HK-2 (cell line): Measurements from ENCODE around the gene EPB41L4A.
"Not testable (repeated sequence)": the region's sequence is repeated elsewhere in the genome, so short reads cannot be mapped to it uniquely, and the experiment has no call there.

ENCODE experiments used
- DNase-seq: peaks from one replicate; pipeline ENCODE4 v3.0.0-alpha.2; 2018; ENCODE audit not compliant: unreplicated experiment

Gene EPB41L4A

DNA sequence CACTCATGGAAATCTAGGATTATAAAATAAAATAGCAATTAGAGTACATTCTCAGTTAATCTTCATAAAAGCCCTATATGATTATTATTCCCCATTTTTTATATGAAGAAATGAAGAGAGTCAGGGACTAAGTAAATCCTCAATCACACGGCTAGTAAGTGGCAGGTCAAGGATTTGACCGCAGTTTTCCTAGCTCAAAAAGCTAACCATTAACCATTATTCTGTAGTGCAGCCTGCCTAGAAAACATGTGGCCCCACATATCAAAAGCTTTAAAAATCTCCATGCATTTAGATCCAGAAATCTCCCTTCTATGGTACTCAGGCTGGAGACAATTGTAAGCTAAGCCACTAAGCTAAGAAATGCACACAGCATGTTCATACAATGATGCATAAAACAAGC, 21.4 kb downstream of the EPB41L4A start:
- DNase-seq, result no peak

DNA sequence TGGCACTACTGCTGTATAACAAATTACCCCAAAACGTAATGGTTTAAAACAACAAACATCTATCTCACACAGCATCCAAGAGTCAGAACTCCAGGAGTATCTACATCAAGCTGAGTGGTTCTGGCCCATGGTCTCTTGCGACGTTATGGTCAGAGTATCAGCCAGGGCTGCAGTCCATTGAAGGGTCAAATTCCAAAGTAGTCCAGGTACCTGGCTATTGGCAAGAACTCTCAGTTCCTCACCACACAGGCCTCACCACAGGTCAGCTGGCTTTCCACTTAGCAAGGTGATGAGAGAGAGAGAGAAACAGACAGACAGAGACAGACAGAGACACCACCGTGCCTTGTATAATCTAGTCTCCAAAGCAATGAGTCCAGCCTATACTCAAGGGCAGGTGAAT, 22.6 kb downstream of the EPB41L4A start:
- no peak for DNase-seq

DNA sequence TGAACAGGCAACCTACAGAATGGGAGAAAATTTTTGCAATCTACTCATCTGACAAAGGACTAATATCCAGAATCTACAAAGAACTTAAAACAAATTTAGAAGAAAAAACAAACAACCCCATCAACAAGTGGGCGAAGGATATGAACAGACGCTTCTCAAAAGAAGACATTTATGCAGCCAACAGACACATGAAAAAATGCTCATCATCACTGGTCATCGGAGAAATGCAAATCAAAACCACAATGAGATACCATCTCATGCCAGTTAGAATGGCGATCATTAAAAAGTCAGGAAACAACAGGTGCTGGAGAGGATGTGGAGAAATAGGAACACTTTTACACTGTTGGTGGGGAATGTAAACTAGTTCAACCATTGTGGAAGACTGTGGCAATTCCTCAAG, 23.8 kb downstream of the EPB41L4A start:
- not testable (repeated sequence) for DNase-seq

DNA sequence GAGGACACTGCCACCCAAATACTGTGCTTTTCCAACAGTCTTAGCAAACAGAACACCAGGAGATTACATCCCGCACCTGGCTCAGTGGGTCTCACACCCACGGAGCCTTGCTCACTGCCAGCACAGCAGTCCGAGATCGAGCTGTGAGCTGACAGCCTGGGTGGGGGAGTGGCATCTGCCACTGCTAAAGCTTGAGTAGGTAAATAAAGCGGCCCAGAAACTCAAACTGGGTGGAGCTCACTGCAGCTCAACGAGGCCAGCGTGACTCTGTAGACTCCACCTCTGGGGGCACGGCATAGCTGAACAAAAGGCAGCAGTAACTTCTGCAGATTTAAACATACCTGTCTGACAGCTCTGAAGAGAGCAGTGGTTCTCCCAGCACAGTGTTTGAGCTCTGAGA, 28.8 kb downstream of the EPB41L4A start:
- no peak for DNase-seq

DNA sequence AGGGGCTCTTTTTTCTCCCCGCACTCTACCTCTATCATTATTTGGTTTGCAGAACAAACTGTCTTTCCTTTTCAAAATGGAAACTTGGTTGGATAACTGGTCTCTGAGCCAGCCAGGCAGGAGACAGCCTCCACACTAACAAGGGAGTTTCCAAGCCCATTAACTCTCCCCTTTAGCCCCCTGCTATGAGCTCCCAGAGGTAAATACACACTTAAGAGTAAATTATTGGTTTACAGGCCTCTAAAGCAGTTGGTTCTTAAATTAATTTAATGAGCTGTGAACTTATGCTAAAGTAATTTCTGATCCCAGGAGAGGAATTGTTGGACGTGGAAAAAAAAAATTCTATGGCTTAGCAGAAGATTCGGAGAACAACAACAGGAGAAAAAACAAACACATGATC, 30.3 kb downstream of the EPB41L4A start:
- DNase-seq, result no peak

DNA sequence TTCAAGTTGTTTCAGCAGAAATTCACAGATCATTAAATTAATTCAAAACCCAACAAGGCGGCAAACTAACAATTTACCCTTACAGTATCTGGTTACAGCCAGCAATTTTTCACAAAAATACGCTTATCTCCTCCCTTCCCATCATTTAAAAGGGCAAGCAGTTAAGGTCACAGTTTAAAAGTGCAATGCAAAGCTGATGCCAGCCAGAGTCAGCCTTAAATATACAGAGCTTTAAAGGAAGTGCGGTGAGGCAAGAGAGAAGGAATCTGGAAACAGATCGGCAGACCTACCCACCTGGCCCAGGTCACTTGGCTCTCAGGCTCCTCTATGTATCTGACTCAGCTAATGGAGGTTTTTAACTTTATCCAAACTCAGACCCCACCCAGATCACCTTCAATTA, 31.0 kb downstream of the EPB41L4A start:
- DNase-seq, result no peak

DNA sequence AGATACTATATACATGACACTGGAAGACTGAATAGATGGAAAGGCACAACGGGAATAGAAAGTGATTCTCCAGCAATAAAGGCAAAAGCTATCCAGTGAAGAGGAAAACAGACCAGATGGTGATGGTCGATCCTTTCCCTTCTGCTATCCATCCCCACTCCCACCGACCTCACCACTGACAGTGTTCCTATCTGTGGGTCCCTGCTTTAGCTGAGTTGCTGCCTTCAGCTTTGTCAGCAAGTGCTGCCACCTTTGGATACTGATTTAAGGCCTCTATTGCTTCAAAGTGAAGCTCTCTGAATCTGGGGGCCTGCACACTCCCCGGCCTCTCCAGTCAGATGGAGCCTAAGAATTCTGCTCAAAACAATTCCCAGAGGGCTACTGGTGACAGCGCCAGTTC, 32.3 kb downstream of the EPB41L4A start:
- DNase-seq, result no peak

DNA sequence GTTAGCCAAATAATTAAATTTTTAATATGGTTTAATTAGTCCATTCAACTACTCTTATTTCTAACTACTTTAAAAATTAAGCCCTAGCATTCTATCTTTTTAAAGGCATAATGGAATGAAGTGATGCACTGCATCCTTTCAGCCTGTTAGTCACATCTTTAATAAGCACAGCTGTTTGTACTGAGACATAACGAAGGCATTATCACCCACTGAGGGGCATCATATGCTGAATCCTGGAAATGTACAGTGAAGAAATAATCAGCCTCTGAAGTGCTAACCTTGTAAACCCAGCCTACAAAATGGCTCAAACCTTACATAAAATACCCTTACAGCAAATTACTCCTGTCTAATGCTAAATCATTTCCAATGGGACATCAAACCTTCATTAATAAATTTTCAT, 33.1 kb downstream of the EPB41L4A start:
- no peak for DNase-seq

DNA sequence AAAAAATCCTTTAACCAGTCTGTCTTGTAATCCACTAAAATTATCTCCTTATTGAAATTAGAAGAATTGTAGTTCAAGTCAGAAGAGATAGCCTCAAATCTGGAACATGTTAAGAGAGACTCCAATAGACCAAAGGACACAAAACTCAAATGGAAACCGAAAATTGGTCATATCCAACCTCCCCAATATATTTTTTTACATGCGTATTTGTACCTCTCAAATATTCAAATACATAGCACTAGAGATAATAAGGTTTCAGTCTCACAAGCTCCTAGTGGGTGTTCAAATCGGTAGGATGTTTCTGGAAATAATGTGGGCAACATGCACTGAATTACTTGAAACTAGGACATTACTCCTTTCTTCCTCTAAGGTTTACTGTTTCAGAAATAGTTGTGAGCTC, 33.5 kb downstream of the EPB41L4A start:
- no peak for DNase-seq

DNA sequence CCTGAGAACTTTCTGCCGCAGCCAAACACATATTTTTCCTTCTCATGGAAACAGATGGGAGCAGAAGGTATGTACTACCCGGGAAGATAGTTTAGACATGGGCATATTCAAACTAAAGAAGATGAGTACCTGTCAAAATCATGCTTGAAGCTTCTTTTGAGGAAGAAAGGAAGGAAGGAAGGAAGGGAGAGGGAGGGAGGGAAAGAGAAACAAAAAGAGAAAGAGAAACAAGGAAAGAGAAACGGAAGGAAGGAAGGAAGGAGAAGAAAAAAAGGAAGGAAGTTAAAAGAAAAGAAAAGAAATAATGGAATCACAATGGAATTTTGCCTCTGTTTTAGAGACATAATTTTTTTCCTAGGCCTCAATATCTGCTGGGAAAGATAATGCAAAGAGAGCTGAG, 34.6 kb downstream of the EPB41L4A start:
- DNase-seq, result no peak

DNA sequence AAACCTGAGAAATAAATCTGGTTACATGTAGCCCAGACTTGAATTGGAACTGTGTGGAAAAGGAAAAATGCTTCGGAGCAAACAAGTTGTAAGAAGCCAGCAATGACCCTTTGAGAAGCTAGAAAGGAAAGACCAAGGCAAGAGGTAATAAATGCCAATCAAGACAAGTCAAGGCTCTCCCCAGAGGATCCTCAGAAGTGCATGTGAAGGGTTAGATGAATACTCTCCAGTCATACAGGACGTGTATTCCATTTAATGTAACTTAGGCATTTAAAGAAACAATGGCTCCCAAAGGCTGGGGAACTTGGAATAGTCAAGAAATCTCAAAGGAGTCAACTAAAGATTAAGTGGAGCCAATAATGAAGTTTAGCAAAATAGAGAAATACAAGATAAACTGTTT, 36.2 kb downstream of the EPB41L4A start:
- DNase-seq, result no peak

DNA sequence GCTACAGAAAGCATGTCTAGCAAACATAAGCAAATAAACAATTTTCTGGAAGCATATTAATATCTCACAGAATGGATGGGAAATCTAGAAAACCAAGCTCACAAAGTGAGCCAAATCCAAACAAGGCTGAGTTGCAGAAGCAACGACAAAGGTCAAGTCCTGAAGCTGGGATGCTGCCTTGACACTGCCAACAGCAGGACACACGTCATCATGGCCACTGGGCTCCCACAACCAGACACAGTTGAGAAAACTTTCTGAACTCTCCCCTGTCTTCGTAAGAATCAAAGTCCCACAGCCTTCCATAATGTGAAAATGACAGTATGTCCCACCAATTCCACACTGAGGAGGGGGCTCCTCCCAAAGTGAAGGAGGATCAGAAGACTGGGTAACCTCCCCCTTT, 37.6 kb downstream of the EPB41L4A start:
- no peak for DNase-seq

DNA sequence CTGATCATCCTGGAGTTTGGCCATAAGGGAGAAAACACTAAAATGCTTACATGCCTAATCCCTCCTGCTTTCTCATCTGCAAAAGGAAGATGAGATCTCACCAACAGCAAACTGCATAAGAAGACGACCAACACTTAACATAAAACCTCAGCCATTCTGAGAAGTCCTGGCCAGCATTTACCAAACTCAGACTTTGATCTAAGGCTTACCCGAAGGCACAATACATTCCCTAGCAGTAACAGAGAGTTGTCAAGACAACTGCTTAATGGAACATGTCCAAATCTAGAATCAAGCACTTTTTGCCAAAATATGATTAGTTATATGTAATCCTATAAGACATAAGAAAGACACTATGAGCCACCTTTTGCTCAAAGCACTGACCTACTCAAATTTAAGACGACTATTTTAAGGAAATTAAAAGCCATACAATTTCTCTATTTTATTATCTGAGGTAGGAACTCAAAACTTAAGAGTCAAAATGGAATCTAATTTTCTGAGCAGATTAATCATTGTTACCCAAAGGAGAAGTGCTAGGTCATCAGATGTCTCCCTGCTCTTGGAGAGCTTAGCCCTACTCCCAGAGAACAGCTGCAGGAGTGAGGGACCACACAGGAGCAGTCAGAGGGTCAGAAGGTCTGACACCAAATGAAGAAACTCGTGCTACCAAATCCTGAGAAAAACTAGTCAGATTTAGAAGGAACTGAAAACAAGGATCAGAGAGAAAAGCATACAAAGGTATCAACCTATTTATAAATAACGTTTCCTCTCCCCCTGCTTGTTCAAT, 39.3 kb downstream of the EPB41L4A start:
- no peak for DNase-seq

DNA sequence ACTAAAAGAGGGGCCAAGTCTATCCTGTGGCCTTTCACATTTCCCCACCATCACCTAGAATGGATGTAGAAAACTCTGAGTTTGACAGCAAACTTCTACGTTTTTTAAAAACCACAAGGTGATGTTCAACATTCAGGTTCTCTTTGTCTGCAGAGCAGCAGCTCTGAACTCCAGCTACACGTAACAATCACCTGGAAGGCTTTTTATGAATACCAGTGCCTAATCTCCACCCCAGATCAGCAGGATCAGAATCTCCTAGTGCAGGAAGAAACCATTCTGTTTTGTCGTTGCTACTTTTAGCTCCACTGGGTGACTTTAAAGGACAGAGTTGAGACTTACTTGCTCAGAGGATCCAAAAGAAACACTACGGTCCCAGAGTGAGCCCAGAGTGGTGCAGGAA, 44.3 kb downstream of the EPB41L4A start:
- DNase-seq, result no peak

DNA sequence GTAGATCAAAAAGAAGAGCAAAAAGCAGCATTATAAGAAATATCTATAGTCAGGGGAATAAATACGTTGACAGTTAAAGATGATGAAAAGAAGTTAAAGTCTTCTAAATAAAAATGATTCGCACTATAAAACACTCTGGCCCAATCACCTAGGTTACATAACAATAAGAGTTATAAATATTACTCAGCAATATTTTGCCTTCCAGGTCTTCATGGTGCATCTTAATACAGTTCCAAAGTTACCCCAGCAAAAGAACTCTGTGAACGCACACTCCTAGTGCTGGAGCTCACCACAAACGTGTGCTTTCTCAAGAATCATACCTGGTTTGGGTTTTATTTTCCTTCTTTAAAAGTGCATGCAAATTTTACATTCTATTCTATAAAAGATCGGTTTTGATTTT, 44.7 kb downstream of the EPB41L4A start:
- no peak for DNase-seq

DNA sequence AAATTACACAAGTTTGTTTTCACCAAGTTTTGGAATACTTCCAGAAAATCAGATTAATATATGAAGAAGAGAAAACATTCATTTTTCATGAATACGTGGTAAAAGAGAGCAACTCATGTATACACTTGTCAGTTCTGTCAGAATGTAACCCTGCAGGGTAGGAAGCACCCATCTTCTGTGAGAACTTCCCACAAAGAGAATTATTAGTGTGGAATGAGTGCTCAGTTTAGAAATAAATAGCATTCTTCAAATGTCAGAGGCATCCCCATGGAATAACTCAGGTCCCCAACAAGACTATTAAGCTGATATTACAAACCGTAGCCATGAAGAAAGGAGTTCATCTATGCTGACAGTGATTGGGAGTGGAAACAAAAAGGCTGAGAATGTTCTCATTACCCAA, 45.2 kb downstream of the EPB41L4A start:
- DNase-seq, result no peak

DNA sequence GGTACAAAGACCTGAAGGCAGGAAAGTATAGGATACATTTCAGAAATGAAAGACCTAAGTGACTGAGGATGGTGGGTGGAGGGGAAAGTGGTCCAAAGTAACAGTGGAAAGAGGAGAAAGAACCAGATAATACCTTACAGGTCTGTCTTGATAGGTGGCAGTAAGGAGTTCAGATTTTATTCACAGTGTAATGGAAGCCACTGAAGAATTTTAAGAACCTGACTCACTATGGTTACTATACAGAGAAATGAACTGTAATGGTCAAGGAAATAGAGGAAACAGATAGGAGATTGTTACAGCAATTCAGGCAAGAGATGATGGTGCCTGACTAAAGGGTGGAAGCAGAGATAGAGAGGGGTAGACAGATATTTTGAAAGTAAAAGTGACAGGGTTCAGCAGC, 46.5 kb downstream of the EPB41L4A start:
- no peak for DNase-seq

DNA sequence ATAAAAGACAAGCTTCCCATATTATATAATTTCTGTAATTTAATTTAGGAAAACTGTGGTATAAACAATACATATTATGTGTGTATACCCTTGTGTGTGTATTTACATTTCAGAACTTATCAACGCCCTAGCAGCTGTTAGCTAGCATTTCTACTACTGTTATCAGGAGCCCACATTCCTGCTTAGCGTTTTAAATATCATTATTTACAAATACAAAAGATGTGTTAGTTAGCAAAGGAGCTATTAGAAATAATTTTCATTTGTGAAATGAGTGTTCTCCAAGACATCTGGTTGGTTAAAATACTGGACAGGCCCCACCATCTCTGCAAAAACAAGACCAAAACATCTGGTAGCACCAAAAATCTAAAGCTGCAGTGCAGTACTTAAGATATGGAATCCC, 48.0 kb downstream of the EPB41L4A start:
- DNase-seq, result no peak

DNA sequence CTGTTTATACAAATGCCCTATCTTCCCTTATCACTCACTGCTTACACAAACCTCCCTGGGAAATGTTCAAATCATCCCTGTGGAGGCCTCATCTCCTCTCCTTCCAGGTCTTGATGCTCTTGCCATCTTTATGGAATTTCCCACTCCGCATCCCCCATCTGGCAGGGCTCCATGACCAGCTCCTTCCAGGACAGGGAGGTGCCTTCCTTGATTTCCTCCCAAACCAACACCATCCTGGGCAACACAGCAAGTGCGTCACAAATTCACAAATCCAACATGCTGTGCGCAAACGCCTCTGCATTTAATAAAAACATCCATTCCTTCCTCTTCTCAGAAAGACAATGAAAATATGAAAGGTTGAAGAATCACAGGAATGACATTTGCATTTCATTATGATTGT, 51.7 kb downstream of the EPB41L4A start:
- no peak for DNase-seq

DNA sequence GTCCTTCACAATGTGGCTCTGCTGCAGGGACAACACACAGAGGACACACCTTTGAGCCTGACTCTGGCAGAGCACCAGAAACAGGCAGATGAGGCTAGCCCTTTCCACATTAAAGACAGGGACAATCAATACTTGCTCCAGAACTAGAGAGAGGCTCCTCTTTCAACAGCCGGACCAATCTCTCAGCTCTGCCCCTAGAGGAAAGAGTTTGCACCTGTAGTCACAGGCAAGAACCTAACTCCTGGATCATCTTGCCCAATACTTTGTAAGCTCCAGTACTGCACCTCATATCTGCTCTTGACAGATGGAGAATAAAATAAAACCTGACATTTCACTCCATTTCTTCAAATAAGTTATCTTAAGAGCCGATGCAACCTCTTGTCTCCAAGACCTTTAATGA, 52.1 kb downstream of the EPB41L4A start:
- DNase-seq, result no peak

DNA sequence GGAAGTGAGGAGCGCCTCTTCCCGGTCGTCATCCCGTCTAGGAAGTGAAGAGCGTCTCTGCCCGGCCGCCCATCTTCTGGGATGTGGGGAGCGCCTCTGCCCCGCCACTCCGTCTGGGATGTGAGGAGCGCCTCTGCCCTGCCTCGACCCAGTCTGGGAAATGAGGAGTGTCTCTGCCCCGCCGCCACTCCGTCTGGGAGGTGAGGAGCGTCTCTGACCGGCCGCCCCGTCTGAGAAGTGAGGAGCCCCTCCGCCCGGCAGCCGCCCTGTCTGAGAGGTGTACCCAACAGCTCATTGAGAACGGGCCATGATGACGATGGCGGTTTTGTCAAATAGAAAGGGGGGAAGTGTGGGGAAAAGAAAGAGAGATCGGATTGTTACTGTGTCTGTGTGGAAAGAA, 58.3 kb downstream of the EPB41L4A start:
- DNase-seq, result not testable (repeated sequence)

DNA sequence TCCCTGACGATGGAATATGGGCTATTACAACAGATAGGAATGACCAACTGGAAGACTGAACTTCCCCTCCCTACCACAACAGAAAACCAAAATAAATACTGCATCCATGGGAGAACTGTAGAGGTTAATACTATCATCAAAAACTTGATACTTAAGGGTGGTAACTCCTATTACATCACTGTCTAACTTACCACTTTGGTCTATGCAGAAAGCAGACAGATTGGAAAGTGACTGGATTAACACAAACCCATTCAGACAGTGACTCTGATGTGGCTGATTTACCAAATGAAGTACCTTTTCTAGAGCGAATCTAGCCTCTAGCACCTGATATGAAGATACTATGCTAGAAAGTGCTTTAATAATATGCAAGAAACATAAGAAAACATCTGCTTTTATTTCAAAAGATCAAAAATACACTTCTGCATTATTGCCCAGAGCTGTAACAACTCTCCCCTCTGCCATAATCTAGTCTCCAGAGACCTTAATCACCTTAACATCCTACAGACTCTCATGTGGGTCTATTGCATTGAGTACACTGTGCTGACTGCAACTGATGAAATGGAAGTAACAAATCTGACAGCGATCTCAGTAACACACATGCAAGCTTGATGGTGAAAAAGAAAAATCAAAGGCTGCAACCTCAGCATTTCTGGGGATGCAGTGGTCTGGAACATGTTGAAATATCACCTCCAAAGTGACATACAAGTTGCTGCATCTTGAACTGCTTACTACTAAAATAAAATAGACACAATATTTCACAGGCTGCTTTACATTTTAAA, 62.7 kb downstream of the EPB41L4A start:
- no peak for DNase-seq

DNA sequence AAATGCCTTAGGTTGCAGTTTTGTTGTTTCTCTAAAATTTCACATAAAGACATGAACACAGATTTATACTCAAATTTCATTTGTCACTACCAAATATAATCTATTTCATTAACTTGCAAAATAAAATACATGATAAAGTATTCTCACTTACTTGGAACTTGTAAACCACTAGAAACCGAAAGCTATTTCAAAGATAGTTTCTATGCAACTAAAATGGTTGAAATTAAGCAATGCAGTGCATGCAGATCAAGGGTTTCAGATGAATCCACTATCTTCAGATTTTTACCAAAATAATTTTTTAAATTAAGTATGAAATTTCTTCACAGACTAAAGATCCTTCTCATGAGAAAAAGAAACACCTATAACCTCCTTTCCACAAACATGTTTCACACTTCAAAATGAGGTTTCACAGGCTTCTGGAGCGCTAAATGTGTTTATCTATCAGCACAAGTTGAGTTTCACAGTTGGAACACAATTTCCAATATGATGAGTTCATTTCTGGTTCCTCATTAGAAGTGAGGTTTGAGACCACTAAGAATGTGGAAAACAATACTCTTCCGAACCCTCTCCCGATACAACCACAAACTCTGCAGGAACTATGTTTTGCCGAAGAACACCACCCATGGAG, 63.9 kb downstream of the EPB41L4A start:
- DNase-seq, result no peak
